A172 (cell line): Measurements from ENCODE around the gene RASSF5. TPM values are rescaled to one million over a fixed set of nuclear protein-coding genes. Genes with fewer than 3 reads are reported as not detected.
"Not testable (repeated sequence)": the region's sequence is repeated elsewhere in the genome, so short reads cannot be mapped to it uniquely, and the experiment has no call there.

ENCODE experiments used
- DNase-seq: peaks from one replicate; pipeline ENCODE4 v3.0.0-alpha.2; 2015; ENCODE audit warnings: low spot score
- total RNA-seq: library from RNA; depleted of rRNA; stranded (reverse); fragments of >200 nt; shearing (Covaris generic); gene quantifications from 2 replicates; pipeline ENCODE4 v1.2.3, GENCODE V29; 2014

RASSF5 gene
- total RNA-seq, 1 experiment from 2014 or later, result 5.8 TPM

DNA sequence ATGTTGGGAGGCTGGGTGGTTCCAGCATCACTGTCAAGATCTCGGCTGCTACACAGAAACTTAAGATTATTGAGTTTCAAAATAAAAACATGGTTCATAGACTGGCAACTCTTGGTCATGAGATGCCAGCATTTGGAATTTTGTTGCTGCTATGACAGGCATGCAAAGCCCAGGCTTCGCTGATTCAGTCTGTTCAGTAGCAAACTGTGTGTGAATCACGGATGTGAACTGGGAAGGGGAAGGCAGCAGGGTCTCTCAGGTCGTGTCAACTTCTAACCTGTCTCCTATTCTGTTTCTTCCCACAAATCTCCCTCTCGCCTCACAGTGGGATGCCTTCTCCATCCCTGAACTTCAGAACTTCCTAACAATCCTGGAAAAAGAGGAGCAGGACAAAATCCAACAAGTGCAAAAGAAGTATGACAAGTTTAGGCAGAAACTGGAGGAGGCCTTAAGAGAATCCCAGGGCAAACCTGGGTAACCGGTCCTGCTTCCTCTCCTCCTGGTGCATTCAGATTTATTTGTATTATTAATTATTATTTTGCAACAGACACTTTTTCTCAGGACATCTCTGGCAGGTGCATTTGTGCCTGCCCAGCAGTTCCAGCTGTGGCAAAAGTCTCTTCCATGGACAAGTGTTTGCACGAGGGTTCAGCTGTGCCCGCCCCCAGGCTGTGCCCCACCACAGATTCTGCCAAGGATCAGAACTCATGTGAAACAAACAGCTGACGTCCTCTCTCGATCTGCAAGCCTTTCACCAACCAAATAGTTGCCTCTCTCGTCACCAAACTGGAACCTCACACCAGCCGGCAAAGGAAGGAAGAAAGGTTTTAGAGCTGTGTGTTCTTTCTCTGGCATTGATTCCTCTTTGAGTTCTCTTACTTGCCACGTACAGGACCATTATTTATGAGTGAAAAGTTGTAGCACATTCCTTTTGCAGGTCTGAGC is 79.4 kb downstream of the RASSF5 start:
- DNase-seq, result no peak

- DNase-seq, result no peak
Measured at GRCh38 chr1:206587904-206588303, 80.6 kb downstream of the RASSF5 start.

DNA sequence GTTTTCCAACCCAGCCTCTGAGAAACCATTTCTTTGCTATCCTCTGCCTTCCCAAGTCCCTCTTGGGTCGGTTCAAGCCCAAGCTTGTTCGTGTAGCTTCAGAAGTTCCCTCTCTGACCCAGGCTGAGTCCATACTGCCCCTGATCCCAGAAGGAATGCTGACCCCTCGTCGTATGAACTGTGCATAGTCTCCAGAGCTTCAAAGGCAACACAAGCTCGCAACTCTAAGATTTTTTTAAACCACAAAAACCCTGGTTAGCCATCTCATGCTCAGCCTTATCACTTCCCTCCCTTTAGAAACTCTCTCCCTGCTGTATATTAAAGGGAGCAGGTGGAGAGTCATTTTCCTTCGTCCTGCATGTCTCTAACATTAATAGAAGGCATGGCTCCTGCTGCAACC is 81.2 kb downstream of the RASSF5 start:
- DNase-seq, result no peak

DNA sequence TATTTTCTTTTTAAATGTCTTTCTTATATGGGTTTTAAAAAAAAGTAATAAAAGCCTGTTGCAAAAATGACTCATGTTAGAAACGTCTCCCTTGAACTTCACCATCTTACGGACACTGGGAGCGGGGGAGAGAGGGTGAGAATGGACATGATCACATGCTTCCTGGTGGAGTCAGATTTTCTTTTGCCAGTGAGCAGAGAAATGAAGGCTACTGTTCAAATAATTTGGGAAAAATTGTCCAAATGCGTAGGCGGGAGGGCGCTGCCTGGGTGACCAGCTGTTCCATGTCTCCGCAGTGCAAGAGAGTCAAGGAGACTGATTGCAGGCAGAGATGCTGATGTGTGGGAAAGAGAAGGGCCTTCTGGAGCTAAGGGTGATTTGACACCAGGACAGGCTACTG is 81.9 kb downstream of the RASSF5 start:
- DNase-seq, result peak; percentile 84

DNA sequence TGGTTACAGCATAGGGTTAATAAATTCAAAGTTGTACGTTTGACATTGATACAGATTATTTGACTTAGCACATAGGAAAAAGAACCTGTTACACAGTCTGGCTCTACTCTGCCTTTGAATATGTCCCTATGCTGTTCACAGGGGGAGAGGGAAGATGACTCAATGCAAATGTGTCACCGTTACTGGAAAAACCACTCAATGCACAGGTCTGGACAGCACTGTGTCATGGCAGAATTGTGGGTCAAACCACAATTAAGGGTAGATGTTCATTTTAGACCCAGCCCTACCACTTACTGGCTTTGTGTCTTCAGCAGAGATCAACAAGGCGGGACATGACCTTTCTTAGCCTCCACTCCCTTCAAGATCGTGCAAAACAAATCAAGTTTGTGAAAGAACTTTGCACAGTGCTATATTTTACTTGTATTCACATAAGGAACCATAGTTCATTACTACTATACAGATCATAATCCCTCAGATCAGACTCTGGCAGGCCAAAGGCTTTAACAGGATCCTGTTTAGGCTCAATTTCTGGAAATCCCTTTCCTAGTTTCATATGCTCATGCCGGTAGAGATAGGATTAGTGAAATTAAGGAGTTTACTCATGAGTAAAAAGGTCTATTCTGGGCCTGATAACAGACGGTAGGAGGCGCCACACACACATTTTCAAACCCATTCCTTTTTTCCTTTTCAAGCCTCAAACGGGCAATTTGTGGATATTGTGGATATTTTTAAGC is 82.9 kb downstream of the RASSF5 start:
- peak; percentile 88 for DNase-seq

DNA sequence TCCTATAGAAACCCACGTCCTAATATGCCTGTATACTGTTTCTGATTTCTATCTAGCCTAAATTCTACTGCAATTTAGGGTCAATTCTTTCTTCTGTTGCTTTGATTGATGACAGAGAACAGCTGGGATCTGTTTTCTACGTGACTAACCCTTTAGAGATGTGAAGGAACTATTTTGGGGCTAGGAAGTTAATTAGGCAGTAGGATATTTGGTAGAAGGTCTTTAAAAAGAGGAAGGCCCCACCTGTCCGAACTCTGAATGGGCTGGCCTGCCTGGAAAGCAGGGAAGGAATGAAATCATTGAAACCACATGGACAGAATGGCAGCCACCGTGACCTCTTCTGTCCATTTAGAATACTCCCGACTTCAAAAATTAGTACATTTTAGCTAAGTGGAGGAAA is 83.9 kb downstream of the RASSF5 start:
- DNase-seq, result no peak

DNA sequence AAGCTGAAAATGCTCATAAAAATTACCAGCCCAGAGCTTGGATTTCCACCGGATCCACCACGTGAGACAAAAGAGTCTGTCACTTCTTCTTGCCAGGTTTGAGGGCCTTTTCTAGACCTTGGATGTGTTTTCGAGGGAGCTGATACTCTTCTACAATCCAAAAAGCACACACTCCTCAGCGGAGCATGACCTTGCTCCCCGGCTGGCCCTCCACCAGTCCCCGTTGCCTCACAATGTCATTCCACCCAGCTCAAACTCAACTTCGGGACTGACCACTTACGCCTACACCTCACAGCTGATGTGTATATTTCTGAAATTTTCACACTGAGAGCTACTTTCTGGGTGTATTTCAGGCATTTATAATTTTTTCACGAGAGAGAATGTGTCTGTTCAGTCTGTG is 84.4 kb downstream of the RASSF5 start:
- no peak for DNase-seq

- DNase-seq, result no peak
Measured at GRCh38 chr1:206593351-206593925, 86.1 kb downstream of the RASSF5 start.

GRCh38 chr1:206595581-206596318 is 88.4 kb downstream of the RASSF5 start:
- no peak for DNase-seq

GRCh38 chr1:206596319-206596666 is 89.0 kb downstream of the RASSF5 start:
- DNase-seq, result no peak

- no peak for DNase-seq
Measured at GRCh38 chr1:206600527-206600926, 93.2 kb downstream of the RASSF5 start.

DNA sequence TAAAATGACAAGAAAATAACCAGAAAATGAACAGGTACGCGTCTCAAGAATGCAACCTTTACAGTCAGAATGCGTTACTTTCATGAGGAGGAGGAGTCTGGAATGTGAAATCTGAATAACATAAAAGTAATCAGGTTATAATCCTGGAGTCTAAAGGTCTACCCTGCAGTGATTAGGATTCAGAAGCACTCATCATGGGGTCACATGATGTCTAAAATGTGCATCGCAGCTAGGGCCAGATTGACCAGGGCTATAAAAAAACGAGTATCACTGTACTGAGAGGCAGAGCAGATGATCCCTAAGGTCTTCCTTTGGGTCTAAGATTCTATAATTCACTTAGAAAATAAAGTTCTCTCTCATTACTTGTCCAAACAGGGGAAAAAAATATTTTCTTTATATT is 97.5 kb downstream of the RASSF5 start:
- DNase-seq, result no peak

DNA sequence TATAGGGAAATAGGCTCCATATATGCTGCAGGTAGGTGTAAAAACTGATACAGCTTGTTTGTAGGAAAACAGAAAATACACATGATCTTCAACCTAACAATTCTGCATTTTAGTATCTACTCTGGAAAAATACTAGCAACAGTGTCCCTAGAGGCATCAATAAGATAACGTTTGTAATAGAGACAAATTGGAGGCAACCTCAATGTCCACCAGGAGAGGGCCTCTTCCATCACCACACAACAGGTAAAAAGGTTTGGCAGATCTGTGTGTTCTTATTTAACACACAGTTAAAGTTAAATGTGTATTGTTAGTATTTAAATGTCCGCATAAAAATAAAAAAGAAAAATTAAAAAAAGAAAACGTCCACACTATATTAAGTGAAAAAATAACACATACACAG is 99.5 kb downstream of the RASSF5 start:
- peak; percentile 46 for DNase-seq

DNA sequence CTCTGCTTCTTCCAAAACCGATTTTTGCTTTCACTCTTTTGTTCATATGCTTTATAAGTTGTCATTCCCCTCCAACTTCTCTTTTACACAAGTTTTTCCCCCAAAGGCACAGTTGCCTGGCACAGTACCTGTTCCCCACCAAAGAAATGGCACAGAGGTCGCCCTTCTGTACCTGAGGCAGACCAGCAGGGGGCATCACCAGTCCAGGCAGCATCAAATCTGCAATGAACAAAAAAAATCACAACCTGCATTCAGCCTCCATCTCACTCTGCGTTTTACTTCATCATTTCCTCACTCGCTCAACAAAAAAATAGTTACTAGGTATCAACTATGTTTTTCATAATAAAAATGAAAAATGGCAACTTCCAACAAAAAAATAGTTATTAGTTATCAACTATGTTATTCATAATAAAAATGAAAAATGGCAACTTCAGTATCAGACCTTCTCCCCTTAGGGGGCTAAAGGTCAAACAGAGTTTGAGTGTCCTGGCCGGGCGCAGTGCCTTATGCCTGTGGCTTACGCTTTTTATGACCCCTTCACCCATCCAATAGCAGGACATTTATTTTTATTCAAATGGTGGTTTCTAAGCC is 100.9 kb downstream of the RASSF5 start:
- peak; percentile 50 for DNase-seq

- no peak for DNase-seq
Measured at GRCh38 chr1:206609229-206609991, 102.1 kb downstream of the RASSF5 start.

- peak; percentile 96 for DNase-seq
Measured at GRCh38 chr1:206612129-206612876, 105.0 kb downstream of the RASSF5 start, which contains the start of gene EIF2D. TSS of gene EIF2D (minus strand) at chr1:206612465. CDS start at chr1:206612342, 123 bp downstream.

DNA sequence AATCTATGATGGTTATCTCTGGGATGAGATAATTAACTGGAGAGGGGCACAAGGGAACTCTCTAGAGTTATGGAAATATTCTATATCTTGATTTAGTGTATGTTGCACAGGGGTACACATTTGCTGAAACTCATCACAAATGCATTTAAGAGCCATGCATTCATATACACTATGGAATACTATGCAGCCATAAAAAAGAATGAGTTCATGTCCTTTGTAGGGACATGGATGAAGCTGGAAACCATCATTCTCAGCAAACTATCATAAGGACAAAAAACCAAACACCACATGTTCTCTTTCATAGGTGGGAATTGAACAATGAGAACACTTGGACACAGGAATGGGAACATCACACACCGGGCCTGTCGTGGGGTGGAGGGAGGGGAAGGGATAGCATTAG is 119.1 kb downstream of the RASSF5 start:
- not testable (repeated sequence) for DNase-seq

DNA sequence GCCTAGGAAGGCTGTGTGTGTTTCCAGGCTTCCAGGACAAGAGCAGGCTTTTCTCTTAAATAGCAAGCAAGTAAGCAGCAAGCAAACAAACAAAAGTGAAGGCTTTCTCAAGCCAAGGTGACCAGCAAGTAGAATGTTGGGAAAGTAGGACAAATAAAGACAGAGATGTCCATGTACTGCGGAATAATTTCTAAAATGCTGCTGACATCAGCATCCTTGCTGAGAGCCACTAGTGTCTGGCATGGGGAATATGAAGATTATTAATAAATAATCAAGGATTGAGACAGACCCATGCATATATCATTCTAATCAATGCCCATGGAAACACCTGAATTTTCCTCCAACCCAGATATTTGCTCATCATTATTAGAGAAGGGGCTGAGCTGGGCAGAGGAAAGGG is 121.6 kb downstream of the RASSF5 start:
- DNase-seq, result no peak

- peak; percentile 78 for DNase-seq
Measured at GRCh38 chr1:206631085-206631509, 123.8 kb downstream of the RASSF5 start.

DNA sequence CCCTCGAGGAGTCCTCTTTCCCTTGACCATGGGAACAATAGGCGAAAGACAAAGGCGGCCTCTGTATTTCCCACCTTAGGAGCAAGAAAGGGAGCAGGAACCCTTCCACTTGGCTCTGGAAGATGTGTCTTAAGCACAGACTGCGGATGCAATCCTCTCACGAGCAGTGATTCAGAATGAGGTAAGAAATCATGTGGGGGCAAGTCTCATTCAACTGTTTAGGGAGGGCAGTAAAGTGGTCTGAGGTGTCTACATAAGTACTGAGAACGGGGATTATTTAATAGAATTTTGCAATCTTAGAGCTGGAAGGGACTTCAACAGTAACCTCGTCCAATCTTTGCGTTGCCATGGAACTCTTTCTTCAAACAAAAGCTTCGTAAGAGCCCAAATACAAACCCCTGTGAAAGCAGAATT is 126.4 kb downstream of the RASSF5 start:
- peak; percentile 79 for DNase-seq
